HEK293 (cell line): ENCODE data around the gene TNNT3.

ENCODE experiments used
- CTCF ChIA-PET: fragments of 350-600 bp; formaldehyde crosslinking; extraction: SDS; loops from one replicate; lab custom pipeline; 2021; ENCODE audit warnings: antibody characterized with exemption; lab: Yijun Ruan, JAX
- POLR2A ChIA-PET: fragments of 300-600 bp; formaldehyde crosslinking; extraction: SDS; loops from one replicate; lab custom pipeline; 2020; ENCODE audit warnings: antibody characterized with exemption, inconsistent platforms; lab: Yijun Ruan, JAX
- H3K27ac ChIP-seq: fragments of 200-500 bp; sonication (Bioruptor generic); 2 replicates; pipeline ENCODE4 v1.5.1; 2014; ENCODE audit warnings: low read depth, low read length, control low read depth, inconsistent platforms; ENCODE audit errors: extremely low read depth
- H3K36me3 ChIP-seq, 2 experiments: fragments of 200-500 bp in 1 of 2; sonication (Bioruptor generic) in 1 of 2; 1 replicate in 1 of 2; 2 replicates in 1 of 2; pipeline ENCODE4 v1.5.1; 2014 to 2017; ENCODE audit warnings: inconsistent platforms in 2 of 2, low read length in 2 of 2; ENCODE audit not compliant: control insufficient read depth in 2 of 2, insufficient read depth in 1 of 2
- H3K4me1 ChIP-seq: fragments of 200-500 bp; sonication (Bioruptor generic); 2 replicates; pipeline ENCODE4 v1.5.1; 2014; ENCODE audit warnings: mild to moderate bottlenecking, low read length, inconsistent platforms; ENCODE audit not compliant: control insufficient read depth, insufficient read depth
- H3K4me3 ChIP-seq: 2 replicates; pipeline ENCODE4 v1.5.1; 2011; ENCODE audit warnings: low read depth, mild to moderate bottlenecking, control low read depth, low read length, moderate library complexity
- H3K9me3 ChIP-seq: fragments of 200-500 bp; sonication (Bioruptor generic); 2 replicates; pipeline ENCODE4 v1.5.1; 2014; ENCODE audit warnings: low read depth, low read length, inconsistent platforms; ENCODE audit not compliant: control insufficient read depth, insufficient read depth
- GLIS1 ChIP-seq: fragments of 450-650 bp; formaldehyde crosslinking; IDR thresholded peaks from 2 replicates; pipeline ENCODE4 v1.5.1; 2016; ENCODE audit warnings: missing biosample characterization, missing genetic modification characterization
- GLIS2 ChIP-seq: fragments of 450-650 bp; formaldehyde crosslinking; IDR thresholded peaks from 2 replicates; pipeline ENCODE4 v1.5.1; 2016; ENCODE audit warnings: missing biosample characterization, missing genetic modification characterization
- KLF9 ChIP-seq: fragments of 450-650 bp; formaldehyde crosslinking; IDR thresholded peaks from 2 replicates; pipeline ENCODE4 v1.5.1; 2016; ENCODE audit warnings: missing biosample characterization, missing genetic modification characterization, low read depth
- REPIN1 ChIP-seq: fragments of 450-650 bp; formaldehyde crosslinking; IDR thresholded peaks from 2 replicates; pipeline ENCODE4 v1.5.1; 2017; ENCODE audit warnings: missing biosample characterization, missing genetic modification characterization, low read depth
- SP7 ChIP-seq: fragments of 450-650 bp; formaldehyde crosslinking; IDR thresholded peaks from 2 replicates; pipeline ENCODE4 v1.5.1; 2016; ENCODE audit warnings: missing biosample characterization, missing genetic modification characterization
- ZBTB11 ChIP-seq: fragments of 450-650 bp; formaldehyde crosslinking; conservative IDR thresholded peaks from 2 replicates; pipeline ENCODE4 v1.5.1; 2016; ENCODE audit warnings: low read depth, missing biosample characterization, missing genetic modification characterization
- ZBTB6 ChIP-seq: fragments of 450-650 bp; formaldehyde crosslinking; IDR thresholded peaks from 2 replicates; pipeline ENCODE4 v1.5.1; 2017; ENCODE audit warnings: missing biosample characterization, missing genetic modification characterization
- ZEB2 ChIP-seq: fragments of 450-650 bp; formaldehyde crosslinking; IDR thresholded peaks from 2 replicates; pipeline ENCODE4 v1.5.1; 2016; ENCODE audit warnings: missing biosample characterization, missing genetic modification characterization
- ZFP3 ChIP-seq: fragments of 450-650 bp; formaldehyde crosslinking; IDR thresholded peaks from 2 replicates; pipeline ENCODE4 v1.5.1; 2016; ENCODE audit warnings: low read depth, missing biosample characterization, missing genetic modification characterization
- ZNF19 ChIP-seq: fragments of 450-650 bp; formaldehyde crosslinking; IDR thresholded peaks from 2 replicates; pipeline ENCODE4; 2016; ENCODE audit warnings: missing biosample characterization, missing genetic modification characterization, low read depth
- ZNF488 ChIP-seq: fragments of 450-650 bp; formaldehyde crosslinking; IDR thresholded peaks from 2 replicates; pipeline ENCODE4 v1.5.1; 2016; ENCODE audit warnings: missing biosample characterization, missing genetic modification characterization
- ZNF571 ChIP-seq: fragments of 450-650 bp; formaldehyde crosslinking; IDR thresholded peaks from 2 replicates; pipeline ENCODE4 v1.5.0; 2017; ENCODE audit warnings: missing biosample characterization, missing genetic modification characterization
- ZNF645 ChIP-seq: fragments of 450-650 bp; formaldehyde crosslinking; IDR thresholded peaks from 2 replicates; pipeline ENCODE4; 2016; ENCODE audit warnings: missing biosample characterization, missing genetic modification characterization
- ZNF658 ChIP-seq: fragments of 450-650 bp; formaldehyde crosslinking; IDR thresholded peaks from 2 replicates; pipeline ENCODE4; 2016; ENCODE audit warnings: missing biosample characterization, missing genetic modification characterization
- ZNF692 ChIP-seq: fragments of 450-650 bp; formaldehyde crosslinking; IDR thresholded peaks from 2 replicates; pipeline ENCODE4 v1.5.1; 2016; ENCODE audit warnings: missing biosample characterization, missing genetic modification characterization
- ZNF707 ChIP-seq: fragments of 450-650 bp; formaldehyde crosslinking; IDR thresholded peaks from 2 replicates; pipeline ENCODE4 v1.5.1; 2016; ENCODE audit warnings: missing biosample characterization, missing genetic modification characterization
- ZNF777 ChIP-seq: fragments of 450-650 bp; formaldehyde crosslinking; IDR thresholded peaks from 2 replicates; pipeline ENCODE4 v1.5.1; 2017; ENCODE audit warnings: missing biosample characterization, missing genetic modification characterization, borderline replicate concordance
- ZNF830 ChIP-seq: fragments of 450-650 bp; IDR thresholded peaks from 2 replicates; pipeline ENCODE4 v1.5.0; 2018; ENCODE audit warnings: missing biosample characterization, missing genetic modification characterization, low read depth, mild to moderate bottlenecking, moderate library complexity
- TF ChIP-seq, protein P1 (sequence below): fragments of 450-650 bp; formaldehyde crosslinking; IDR thresholded peaks from 2 replicates; pipeline ENCODE4 v1.5.1; 2017; ENCODE audit warnings: missing biosample characterization, missing genetic modification characterization
- TF ChIP-seq, protein P2 (sequence below): fragments of 450-650 bp; formaldehyde crosslinking; IDR thresholded peaks from 2 replicates; pipeline ENCODE4 v1.5.1; 2016; ENCODE audit warnings: missing biosample characterization, missing genetic modification characterization, low read depth

The TNNT3 gene

GRCh38 chr11:1936781-1937615, 17.5 kb downstream of the TNNT3 start:
- TF ChIP-seq ZBTB11 (no peak), GLIS2 (tag by site-specific recombination) (0 out of 2 replicates have a peak, but pooled peaks have one; percentile 20), GLIS1 (tag by site-specific recombination) (0 out of 2 replicates have a peak, but pooled peaks have one; percentile 10)
- Histone ChIP-seq H3K9me3 (no peaks in the 10 kb centered on the region), H3K4me1 (no peaks in the 10 kb centered on the region), H3K36me3 (no peaks in the 10 kb centered on the region), H3K4me3 (no peak overlapping the region), H3K27ac (no peak overlapping the region)
- ChIA-PET CTCF (interaction anchor here (1.3 kb wide), 1 partner anchor 215 kb away, joined by 4 read pairs; no protein-coding TSS in a partner anchor), POLR2A (interaction anchor here (0.6 kb wide), 1 partner anchor 39 kb away, joined by 3 read pairs; no protein-coding TSS in a partner anchor)

- no peaks in the 10 kb centered on the region for H3K9me3 ChIP-seq
- no peak overlapping the region for H3K27ac ChIP-seq
- TF ChIP-seq ZFP3 (tag by site-specific recombination) (no peak), ZEB2 (no peak), ZNF707 (no peak), ZNF658 (tag by site-specific recombination) (no peak), KLF9 (tag by site-specific recombination) (no peak), ZNF19 (tag by site-specific recombination) (no peak), ZBTB6 (no peak), REPIN1 (tag by site-specific recombination) (no peak), ZNF692 (tag by site-specific recombination) (no peak), ZNF571 (no peak), ZNF488 (tag by site-specific recombination) (no peak), ZNF645 (tag by site-specific recombination) (no peak), SP7 (tag by site-specific recombination) (no peak), ZNF830 (tag by site-specific recombination) (no peak), ZNF777 (tag by site-specific recombination) (no peak)
- TF ChIP-seq, protein P1, sequence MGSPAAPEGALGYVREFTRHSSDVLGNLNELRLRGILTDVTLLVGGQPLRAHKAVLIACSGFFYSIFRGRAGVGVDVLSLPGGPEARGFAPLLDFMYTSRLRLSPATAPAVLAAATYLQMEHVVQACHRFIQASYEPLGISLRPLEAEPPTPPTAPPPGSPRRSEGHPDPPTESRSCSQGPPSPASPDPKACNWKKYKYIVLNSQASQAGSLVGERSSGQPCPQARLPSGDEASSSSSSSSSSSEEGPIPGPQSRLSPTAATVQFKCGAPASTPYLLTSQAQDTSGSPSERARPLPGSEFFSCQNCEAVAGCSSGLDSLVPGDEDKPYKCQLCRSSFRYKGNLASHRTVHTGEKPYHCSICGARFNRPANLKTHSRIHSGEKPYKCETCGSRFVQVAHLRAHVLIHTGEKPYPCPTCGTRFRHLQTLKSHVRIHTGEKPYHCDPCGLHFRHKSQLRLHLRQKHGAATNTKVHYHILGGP (tag by site-specific recombination) = no peak
- TF ChIP-seq, protein P2, sequence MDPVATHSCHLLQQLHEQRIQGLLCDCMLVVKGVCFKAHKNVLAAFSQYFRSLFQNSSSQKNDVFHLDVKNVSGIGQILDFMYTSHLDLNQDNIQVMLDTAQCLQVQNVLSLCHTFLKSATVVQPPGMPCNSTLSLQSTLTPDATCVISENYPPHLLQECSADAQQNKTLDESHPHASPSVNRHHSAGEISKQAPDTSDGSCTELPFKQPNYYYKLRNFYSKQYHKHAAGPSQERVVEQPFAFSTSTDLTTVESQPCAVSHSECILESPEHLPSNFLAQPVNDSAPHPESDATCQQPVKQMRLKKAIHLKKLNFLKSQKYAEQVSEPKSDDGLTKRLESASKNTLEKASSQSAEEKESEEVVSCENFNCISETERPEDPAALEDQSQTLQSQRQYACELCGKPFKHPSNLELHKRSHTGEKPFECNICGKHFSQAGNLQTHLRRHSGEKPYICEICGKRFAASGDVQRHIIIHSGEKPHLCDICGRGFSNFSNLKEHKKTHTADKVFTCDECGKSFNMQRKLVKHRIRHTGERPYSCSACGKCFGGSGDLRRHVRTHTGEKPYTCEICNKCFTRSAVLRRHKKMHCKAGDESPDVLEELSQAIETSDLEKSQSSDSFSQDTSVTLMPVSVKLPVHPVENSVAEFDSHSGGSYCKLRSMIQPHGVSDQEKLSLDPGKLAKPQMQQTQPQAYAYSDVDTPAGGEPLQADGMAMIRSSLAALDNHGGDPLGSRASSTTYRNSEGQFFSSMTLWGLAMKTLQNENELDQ = no peak
- ChIA-PET CTCF (interaction anchor here (0.6 to 1.3 kb wide), 3 partner anchors 213 to 219 kb away, joined by 3 to 6 read pairs (median 4); no protein-coding TSS in a partner anchor), POLR2A (no interaction called here)
- no peaks in the 10 kb centered on the region for H3K36me3 ChIP-seq
- no peaks in the 10 kb centered on the region for H3K4me1 ChIP-seq
- H3K4me3 ChIP-seq = no peak overlapping the region
Measured at GRCh38 chr11:1937616-1938342, 18.3 kb downstream of the TNNT3 start.
